Neuron (in vitro differentiated cells): ENCODE results near the gene PLA2G2D.

Source experiments
- H2AFZ ChIP-seq: one replicate; pipeline ENCODE4 v1.6.1; 2013; ENCODE audit warnings: low read depth, mild to moderate bottlenecking, inconsistent platforms, low read length, moderate library complexity
- H3K27me3 ChIP-seq: one replicate; pipeline ENCODE4 v1.6.1; 2013; ENCODE audit warnings: low read length; ENCODE audit not compliant: insufficient read depth
- H3K36me3 ChIP-seq: one replicate; pipeline ENCODE4 v1.6.1; 2013; ENCODE audit warnings: low read length; ENCODE audit not compliant: insufficient read depth
- H3K4me1 ChIP-seq: one replicate; pipeline ENCODE4 v1.6.1; 2013; ENCODE audit warnings: low read length; ENCODE audit not compliant: insufficient read depth
- H3K4me3 ChIP-seq: 2 replicates; pipeline ENCODE4 v1.5.1; 2013; ENCODE audit warnings: mild to moderate bottlenecking, low read length, moderate library complexity
- H3K9me3 ChIP-seq: one replicate; pipeline ENCODE4 v1.6.1; 2013; ENCODE audit warnings: low read length

Gene PLA2G2D

GRCh38 chr1:20072771-20073170 is 46.6 kb downstream of the PLA2G2D start:
- Histone ChIP-seq H3K9me3 (no peaks in the 10 kb centered on the region), H3K4me3 (no peak overlapping the region), H3K36me3 (no peaks in the 10 kb centered on the region), H2AFZ (no peak overlapping the region), H3K4me1 (no peaks in the 10 kb centered on the region), H3K27me3 (peaks cover 11% of the 10 kb centered on the region)

- peaks cover 11% of the 10 kb centered on the region for H3K27me3 ChIP-seq
- no peaks in the 10 kb centered on the region for H3K9me3 ChIP-seq
- H2AFZ ChIP-seq, result no peak overlapping the region
- no peaks in the 10 kb centered on the region for H3K36me3 ChIP-seq
- H3K4me1 ChIP-seq, result no peaks in the 10 kb centered on the region
- no peak overlapping the region for H3K4me3 ChIP-seq
Observed at GRCh38 chr1:20071416-20071815, 47.9 kb downstream of the PLA2G2D start.

DNA sequence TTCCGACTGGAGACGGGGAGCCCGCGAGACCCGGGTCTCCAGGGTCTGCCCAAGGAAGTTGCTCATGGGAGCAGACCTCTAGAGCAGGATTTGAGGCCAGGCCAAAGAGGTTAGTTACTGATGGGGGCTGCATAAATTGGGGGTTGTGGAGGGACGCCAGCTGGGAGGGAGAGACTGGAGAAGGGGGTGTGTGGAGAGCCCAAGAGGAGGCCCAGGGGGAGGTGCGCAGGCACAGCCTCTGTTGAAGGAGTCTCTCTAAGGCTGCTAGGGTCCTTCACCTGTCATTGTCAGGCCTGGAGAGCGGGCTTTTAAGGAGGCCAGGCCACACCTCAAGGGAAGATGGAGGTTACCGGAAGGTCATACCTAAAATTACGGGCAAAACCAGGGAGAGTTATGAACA is 49.0 kb downstream of the PLA2G2D start:
- no peak overlapping the region for H3K4me3 ChIP-seq
- no peaks in the 10 kb centered on the region for H3K9me3 ChIP-seq
- peaks cover 11% of the 10 kb centered on the region for H3K27me3 ChIP-seq
- no peaks in the 10 kb centered on the region for H3K36me3 ChIP-seq
- H3K4me1 ChIP-seq, result no peaks in the 10 kb centered on the region
- no peak overlapping the region for H2AFZ ChIP-seq

DNA sequence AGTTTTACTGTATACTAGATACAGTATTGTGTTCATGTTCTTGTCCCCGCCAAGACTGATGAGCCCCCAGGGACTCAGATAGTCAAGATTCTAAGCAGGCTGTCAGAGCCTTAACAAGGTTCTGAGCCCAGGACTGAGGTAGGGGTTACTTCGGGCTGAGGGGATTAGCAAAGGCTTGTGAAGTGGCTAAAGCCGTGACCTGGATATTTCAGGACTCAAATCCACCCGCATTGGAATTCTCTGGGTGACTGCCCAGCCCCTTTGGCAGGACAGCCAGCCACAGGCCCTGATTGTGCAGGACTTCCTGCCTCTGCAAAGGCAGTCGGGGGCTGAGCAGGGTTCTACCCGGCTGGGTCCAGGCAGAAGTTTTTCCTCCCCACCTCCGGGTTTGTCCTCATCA is 49.5 kb downstream of the PLA2G2D start, which contains the start of gene PLA2G5:
Gene PLA2G5, plus strand, starts transcription at position 321 of the 400 bp plus-strand sequence. CDS start 14,637 bp downstream, outside the sequence.
- H3K36me3 ChIP-seq, result no peaks in the 10 kb centered on the region
- no peak within 1 kb of the TSS for H3K4me3 ChIP-seq
- no peak within 1 kb of the TSS for H2AFZ ChIP-seq
- peaks cover 11% of the 10 kb centered on the region for H3K27me3 ChIP-seq
- H3K4me1 ChIP-seq, result no peaks in the 10 kb centered on the region
- no peaks in the 10 kb centered on the region for H3K9me3 ChIP-seq

- Histone ChIP-seq H3K27me3 (peaks cover 11% of the 10 kb centered on the region), H3K4me3 (no peak overlapping the region), H2AFZ (no peak overlapping the region), H3K9me3 (no peaks in the 10 kb centered on the region), H3K36me3 (no peaks in the 10 kb centered on the region), H3K4me1 (no peaks in the 10 kb centered on the region)
Observed at GRCh38 chr1:20068722-20069121, 50.6 kb downstream of the PLA2G2D start.

GRCh38 chr1:20063861-20064292 is 55.5 kb downstream of the PLA2G2D start:
- H2AFZ ChIP-seq, result no peak overlapping the region
- no peaks in the 10 kb centered on the region for H3K36me3 ChIP-seq
- no peaks in the 10 kb centered on the region for H3K27me3 ChIP-seq
- no peaks in the 10 kb centered on the region for H3K4me1 ChIP-seq
- no peaks in the 10 kb centered on the region for H3K9me3 ChIP-seq
- H3K4me3 ChIP-seq, result no peak overlapping the region
